LHCN-M2 (cell line): ENCODE results near the gene RHBDL3. TPM values are rescaled to one million over a fixed set of nuclear protein-coding genes. Genes with fewer than 3 reads are reported as not detected.
"Not testable (repeated sequence)": the region's sequence is repeated elsewhere in the genome, so short reads cannot be mapped to it uniquely, and the experiment has no call there.

Source experiments
- DNase-seq: peaks from one replicate; pipeline ENCODE4 v3.0.0-alpha.2; 2012; ENCODE audit warnings: low read depth
- polyA plus RNA-seq: library from polyadenylated mRNA; unstranded; fragments of >200 nt; gene quantifications from one replicate; pipeline ENCODE4 v1.2.1, GENCODE V29; 2012; ENCODE audit warnings: missing spikeins
- total RNA-seq: library from RNA; depleted of rRNA; stranded (reverse); fragments of >200 nt; gene quantifications from 2 replicates; pipeline ENCODE4 v1.2.3, GENCODE V29; 2014; rRNA removed

Gene RHBDL3, protein sequence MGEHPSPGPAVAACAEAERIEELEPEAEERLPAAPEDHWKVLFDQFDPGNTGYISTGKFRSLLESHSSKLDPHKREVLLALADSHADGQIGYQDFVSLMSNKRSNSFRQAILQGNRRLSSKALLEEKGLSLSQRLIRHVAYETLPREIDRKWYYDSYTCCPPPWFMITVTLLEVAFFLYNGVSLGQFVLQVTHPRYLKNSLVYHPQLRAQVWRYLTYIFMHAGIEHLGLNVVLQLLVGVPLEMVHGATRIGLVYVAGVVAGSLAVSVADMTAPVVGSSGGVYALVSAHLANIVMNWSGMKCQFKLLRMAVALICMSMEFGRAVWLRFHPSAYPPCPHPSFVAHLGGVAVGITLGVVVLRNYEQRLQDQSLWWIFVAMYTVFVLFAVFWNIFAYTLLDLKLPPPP
- total RNA-seq = 0.57 and 0.71 TPM in 2 replicates
- polyA plus RNA-seq = 0.39 TPM

GRCh38 chr17:32265192-32265923 lies at the start of gene RHBDL3:
Gene RHBDL3, plus strand, starts transcription at chr17:32265832. Its CDS starts 358 bp downstream, at chr17:32266190.
- DNase-seq = no peak

GRCh38 chr17:32222621-32223020 lies 43.0 kb upstream of the RHBDL3 start:
- DNase-seq = no peak

- no peak for DNase-seq
Observed at GRCh38 chr17:32223703-32224102, 41.9 kb upstream of the RHBDL3 start.

- DNase-seq = no peak
Observed at GRCh38 chr17:32226886-32227285, 38.7 kb upstream of the RHBDL3 start.

- no peak for DNase-seq
Observed at GRCh38 chr17:32227910-32228309, 37.7 kb upstream of the RHBDL3 start.

DNA sequence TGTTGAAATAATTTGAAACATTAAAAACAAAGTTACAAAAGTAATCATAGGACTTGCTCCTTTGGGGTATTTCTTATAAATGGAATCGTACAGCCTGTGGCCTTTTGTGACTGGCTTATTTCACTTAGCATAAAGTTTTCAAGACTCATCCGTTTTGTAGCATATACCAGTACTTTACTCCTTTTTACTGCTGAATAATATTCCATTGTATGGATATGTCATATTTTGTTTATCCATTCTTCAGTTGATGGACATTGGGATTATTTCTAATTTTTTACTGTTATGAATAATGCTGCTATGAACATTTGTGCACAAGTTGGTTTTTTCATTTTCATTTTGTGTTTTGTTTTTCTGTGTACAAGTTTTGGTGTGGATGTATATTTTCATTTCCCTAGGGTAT lies 30.0 kb upstream of the RHBDL3 start:
- DNase-seq = no peak

DNA sequence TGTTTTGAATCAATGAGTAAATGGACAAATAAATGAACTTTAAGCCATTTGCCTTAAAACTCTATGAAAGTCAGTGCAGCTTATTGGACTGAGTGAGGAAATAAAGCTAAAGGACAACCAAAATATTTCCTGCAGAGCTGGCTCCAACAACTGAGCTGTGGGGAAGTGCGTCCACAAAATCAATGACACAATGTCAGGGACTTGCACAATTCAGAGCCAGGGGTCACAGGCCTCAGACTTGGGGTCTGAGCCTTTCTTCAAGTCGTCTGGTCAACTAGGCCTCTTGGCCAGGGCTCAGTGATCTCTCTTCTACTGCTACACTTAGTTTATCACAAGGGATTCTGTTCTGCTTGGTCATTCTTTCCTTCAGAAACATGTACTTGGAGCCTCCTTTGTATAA lies 26.2 kb upstream of the RHBDL3 start:
- DNase-seq = no peak

DNA sequence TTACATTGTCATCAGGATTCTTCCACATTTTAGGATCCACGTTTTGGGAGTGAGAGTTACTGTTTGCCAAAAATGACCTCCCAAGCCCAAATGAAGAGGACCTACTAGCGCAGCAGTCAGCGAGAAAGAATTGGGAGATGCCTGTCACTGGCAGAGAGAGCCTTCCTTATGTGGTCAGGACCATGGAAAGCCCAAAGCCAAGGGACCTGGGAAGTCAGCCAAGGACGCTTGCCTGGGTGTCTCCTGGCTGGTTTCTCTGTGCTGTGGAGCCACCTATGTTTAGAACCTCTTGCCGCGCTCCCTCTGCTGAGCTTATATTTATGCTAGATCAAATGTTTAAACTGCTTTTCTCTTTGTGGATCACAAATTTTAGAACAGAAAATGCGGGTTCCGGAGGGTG lies 24.9 kb upstream of the RHBDL3 start:
- DNase-seq = peak; percentile 19

DNA sequence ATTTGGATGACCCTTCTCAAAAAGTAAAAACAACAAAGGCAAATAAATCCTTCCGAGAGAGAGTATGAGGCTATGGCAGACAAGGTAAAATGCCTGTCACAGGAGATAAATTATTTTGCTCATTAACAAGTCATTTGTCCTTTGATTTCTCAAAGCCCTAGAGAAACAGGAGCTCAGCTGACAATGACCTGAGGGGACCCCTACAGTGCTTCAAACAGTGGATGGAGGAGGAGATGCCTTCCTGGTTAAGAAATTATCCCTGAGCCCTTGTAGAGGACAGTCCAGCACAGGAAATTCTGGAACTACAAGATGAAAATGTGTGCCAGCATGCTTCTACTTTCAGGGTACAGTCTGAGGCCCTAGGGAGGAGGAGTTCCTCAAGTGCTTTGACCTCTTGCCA lies 24.0 kb upstream of the RHBDL3 start:
- DNase-seq = no peak

GRCh38 chr17:32249475-32249874 lies 16.2 kb upstream of the RHBDL3 start:
- no peak for DNase-seq

- peak; percentile 61 for DNase-seq
Observed at GRCh38 chr17:32253117-32253611, 12.5 kb upstream of the RHBDL3 start.

DNA sequence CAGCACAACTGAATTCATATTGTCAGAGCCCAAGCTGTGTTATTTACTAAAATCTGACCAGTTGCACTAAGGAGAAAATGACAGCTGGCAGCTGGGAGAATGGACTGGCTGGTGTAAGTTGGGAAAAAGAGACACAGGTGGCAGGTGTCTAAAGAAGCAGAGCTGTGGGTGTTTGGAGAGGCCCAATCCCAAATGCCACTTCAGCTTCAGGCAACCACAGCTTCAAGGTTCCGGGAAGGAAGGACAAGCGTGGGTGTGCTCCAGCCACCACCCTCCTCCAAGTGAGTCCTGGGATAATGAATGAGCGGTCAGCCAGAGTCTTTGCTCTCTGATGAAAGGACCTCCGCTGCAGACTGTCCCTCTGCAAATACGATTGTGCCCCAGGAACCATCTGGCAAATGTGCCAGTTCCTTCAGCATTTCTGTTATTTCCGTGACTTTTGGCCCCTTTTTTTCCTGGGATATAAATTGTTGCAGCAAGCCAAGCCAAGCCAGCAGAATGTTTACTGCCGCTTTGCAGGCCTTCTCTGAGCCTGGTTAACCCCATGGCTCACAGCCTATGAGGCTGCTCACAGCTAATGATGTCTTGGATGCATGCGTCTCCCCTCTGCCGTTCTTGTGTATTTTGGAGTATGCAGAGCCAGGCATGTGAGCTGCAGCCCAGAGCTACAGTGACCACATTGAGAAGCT lies 9.5 kb upstream of the RHBDL3 start:
- DNase-seq = no peak

DNA sequence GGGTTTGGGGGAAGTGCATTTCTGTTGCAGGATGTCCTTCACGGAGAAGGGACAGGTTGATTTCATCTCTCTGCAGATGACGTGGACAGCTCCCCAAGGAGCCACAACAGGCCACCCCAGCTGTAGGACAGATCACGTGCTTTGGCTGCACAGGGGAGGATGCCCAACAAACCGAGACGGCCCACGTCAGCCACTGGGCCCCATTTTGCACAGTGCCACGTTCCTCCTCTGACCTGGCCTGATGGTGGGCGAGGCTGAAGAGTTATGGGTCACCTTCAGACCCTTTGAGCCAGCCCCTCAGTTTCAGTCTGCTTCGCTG lies 9.0 kb upstream of the RHBDL3 start:
- no peak for DNase-seq

DNA sequence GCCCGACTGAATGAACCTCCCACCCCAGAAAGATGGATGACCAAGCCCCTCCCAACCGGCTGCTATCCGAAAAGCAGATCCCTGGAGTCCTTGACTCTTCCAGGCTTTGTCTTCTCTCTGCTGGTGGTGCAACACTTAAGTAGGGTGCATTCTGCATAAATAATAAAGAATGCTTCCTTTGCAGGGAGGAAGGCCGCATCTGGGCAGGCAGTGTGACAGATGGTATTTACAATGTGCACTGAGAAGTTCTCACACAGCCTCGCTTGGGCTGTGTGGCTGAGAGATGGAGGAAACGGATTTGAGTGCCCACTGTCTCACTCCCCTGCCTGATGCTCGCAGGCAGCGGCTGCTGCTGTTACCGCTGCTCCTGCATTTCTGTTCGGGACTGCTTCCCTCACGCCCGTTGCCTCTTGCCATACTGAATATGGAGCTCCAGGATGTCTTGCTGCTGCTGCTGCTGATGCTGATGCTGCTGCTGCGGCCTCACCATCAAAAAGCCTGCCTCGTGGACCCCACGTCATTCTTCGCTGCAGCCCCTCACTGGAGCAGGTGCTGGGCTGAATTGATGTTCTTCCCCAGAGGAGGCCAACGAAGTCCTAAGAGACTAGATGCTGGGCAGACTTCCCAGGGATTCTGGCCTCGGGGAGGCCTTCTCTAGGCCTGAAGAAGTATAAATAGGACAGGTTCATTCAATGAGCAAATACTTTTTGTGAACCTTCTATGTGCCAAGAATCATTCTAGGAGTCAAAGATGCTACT lies 7.1 kb upstream of the RHBDL3 start:
- no peak for DNase-seq

- peak; percentile 69 for DNase-seq
Observed at GRCh38 chr17:32259586-32259985, 6.0 kb upstream of the RHBDL3 start.

GRCh38 chr17:32261417-32261736 lies 4.3 kb upstream of the RHBDL3 start:
- no peak for DNase-seq

DNA sequence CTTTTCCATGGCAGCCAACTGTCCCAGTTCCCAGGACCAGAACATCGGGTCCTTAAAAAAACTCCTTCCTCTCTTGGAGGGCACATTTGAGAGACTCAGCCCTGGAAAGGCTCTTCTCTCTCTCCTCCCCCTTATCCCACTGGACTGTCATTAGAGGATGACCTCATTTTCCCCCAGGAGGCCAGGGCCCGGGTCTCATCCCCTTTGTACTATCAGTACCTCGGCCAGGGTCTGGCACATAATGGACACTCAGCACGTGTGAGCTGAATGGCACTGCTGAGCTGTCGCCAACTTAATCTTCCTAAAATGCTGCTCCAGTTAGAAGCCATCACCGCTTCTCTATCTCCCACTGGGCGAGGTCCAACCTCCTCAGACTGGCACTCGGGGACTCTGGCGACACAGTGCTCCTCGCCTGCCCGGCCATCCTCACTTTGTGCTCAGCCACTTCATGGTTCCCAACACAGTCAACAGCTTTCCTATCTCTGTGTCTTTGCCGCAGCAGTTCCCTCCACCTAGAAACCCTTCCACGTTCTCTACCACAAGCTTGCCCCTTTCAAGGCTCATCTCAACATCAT lies 3.6 kb upstream of the RHBDL3 start:
- no peak for DNase-seq

- not testable (repeated sequence) for DNase-seq
Observed at GRCh38 chr17:32263515-32263914, 2.1 kb upstream of the RHBDL3 start.

DNA sequence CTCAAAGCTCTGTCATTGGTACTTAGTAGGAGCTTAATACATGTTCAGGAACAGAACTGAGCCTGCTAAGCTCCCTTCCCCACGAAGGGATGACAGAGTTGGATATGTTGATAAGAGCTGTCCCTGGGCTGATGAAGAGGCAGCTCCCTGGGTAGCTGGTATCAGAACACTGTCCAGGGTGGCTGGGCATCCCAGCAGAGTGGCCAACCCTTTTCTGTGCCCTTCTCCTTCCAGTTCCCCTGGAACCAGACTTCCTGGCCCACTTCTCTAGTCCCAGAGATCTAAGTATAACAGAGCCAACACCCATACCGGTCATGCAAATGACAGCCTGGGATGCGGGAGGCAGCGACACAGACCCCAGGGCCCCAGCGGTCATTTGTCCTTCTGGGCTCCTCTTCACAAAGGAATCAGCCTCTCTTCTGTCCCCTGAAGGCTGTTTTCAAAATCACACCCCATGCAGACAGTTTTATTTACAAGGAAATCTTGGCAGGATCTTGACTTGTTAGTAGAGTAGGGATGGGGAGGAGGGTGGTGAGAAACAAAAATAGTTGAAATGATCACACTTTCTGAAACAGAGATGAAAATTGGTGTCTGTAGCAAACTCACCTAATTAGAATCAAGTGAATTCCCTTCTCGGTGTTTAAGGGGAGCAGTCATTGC lies 1.4 kb upstream of the RHBDL3 start:
- DNase-seq = no peak

- no peak for DNase-seq
Observed at GRCh38 chr17:32264823-32265191, 825 bp upstream of the RHBDL3 start.

DNA sequence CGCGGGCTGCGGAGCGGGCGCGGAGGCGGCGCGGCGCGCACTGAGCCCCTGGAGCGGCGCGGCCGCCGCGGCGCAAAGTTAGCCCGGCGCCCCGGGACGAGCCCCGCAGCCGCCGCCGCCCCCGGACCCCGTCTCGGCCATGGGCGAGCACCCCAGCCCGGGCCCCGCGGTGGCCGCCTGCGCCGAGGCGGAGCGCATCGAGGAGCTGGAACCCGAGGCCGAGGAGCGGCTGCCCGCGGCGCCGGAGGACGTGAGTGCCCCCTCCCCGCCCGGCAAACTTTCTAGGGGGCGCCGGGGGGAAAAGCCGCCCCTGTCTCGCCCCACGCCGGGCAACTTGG lies 388 bp downstream of the RHBDL3 start:
- no peak for DNase-seq
